ENCODE measurements around the gene PRKAG2. TPM values are rescaled to one million over a fixed set of nuclear protein-coding genes. Genes with fewer than 3 reads are reported as not detected.

The PRKAG2 gene
- total RNA-seq, 1 donor from 2014 or later: 130 TPM

DNA sequence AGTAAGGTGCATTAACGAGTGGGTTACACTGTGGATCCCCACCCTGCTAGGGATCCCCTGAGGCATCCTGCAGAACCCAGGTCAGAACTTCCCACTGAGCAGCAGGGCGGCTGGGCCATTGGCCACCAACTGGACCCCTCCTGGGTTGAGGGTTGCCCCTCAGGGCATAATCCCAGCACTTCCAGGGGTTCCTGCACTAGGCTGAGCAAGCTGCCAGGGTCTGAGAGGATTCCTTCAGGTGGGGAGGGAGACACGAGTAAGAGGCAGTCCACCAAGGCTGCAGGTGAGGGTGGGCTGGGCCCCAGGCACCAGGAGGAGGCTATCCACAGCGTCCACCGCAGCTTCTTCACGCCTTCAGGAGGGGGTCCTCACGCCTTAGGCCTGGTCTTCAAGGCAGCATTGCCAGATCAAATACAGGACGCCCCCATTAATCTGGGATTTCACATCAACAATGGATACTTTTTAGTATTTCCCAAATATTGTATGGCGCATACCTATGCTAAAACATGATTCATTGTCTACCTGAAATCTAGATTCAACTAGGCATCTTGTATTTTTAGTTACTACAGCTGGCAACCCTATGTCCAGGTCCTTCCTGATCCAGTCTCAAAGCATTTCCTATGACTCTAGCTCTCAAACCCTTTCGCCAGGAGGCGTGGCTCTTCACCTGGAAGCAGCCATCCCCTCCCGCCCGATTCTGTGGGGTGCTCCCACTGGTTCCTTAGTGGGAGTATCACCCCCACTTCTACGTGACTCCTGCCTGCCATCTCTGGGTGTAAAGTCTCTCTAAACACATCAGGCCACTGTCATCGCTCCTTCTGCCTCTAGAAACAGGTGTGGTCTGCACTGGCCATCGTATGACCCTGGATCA lies 4.1 kb downstream of the PRKAG2 start:
- no peaks in the 10 kb centered on the region for H3K36me3 ChIP-seq
- peak; percentile 14 for DNase-seq
- peaks cover 87% of the 10 kb centered on the region for H3K4me1 ChIP-seq
- TF ChIP-seq, protein P1, sequence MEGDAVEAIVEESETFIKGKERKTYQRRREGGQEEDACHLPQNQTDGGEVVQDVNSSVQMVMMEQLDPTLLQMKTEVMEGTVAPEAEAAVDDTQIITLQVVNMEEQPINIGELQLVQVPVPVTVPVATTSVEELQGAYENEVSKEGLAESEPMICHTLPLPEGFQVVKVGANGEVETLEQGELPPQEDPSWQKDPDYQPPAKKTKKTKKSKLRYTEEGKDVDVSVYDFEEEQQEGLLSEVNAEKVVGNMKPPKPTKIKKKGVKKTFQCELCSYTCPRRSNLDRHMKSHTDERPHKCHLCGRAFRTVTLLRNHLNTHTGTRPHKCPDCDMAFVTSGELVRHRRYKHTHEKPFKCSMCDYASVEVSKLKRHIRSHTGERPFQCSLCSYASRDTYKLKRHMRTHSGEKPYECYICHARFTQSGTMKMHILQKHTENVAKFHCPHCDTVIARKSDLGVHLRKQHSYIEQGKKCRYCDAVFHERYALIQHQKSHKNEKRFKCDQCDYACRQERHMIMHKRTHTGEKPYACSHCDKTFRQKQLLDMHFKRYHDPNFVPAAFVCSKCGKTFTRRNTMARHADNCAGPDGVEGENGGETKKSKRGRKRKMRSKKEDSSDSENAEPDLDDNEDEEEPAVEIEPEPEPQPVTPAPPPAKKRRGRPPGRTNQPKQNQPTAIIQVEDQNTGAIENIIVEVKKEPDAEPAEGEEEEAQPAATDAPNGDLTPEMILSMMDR (IDR thresholded peaks at IDR 0.05; ENCODE audit: borderline replicate concordance): no peak
- no peaks in the 10 kb centered on the region for H3K9me3 ChIP-seq (replicated peaks)
- H3K27ac ChIP-seq (replicated peaks): peak overlapping the region; percentile 55
- intact Hi-C loops (cut with micrococcal nuclease): no loop called here
- peaks cover 15% of the 10 kb centered on the region for H3K27me3 ChIP-seq (ENCODE audit: low read depth)
- H3K4me3 ChIP-seq: no peak overlapping the region

DNA sequence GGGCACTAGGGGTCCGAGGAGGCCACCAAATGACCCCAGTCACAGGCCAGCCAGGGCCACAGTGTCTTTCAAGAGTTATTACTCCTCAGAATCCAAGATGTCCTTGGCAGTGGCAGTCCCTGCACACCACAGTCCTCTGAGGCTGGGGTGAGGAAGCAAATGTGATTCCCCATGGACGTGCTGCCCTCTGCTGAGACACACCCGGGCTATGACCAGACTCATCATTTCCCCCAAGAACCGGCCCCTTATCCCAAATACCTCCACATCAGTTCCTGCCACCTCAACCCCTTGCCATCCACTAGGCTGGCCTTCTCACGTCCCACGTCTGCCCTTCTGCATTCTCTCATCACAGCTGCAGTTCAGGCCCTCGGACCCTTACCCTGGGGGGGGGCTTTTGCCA lies 5.0 kb downstream of the PRKAG2 start:
- Histone ChIP-seq H3K27me3 (ENCODE audit: low read depth) (peaks cover 7% of the 10 kb centered on the region), H3K4me3 (no peak overlapping the region), H3K9me3 (replicated peaks) (no peaks in the 10 kb centered on the region), H3K36me3 (no peaks in the 10 kb centered on the region), H3K4me1 (peaks cover 87% of the 10 kb centered on the region), H3K27ac (replicated peaks) (peak overlapping the region; percentile 19)
- TF ChIP-seq, protein P1 (IDR thresholded peaks at IDR 0.05; ENCODE audit: borderline replicate concordance): no peak
- intact Hi-C loops (cut with micrococcal nuclease): no loop called here
- peak; percentile 13 for DNase-seq

DNA sequence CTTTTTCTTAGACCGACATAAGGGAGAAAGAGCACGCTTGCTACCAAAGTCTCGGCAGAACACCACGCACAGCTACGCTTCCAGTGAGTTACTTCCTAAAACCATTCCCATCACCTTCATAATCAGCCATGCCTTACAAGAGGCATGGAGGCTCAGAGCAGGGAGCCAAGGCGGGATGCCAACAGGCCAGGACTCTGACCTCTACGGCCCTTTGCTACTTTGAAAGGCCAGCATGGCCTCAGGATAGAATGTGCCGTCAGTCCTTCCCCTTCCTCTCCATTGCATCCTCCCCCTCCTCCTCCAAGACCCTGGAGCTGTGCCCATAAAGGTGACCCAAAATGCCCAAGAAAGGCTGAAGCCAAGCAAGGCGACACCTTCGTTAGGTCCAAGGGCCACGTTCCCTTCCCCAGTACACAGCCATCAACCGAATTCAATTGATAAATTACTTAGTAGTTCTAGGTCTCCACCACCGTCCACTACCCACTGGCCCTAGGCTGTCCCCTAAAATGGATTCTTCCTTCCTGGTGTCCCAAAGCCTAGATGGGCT lies 5.7 kb downstream of the PRKAG2 start:
- Histone ChIP-seq H3K27ac (replicated peaks) (peak overlapping the region; percentile 52), H3K4me1 (peaks cover 81% of the 10 kb centered on the region), H3K4me3 (no peak overlapping the region), H3K27me3 (ENCODE audit: low read depth) (peaks cover 2% of the 10 kb centered on the region), H3K9me3 (replicated peaks) (no peaks in the 10 kb centered on the region), H3K36me3 (no peaks in the 10 kb centered on the region)
- TF ChIP-seq, protein P1 (IDR thresholded peaks at IDR 0.05; ENCODE audit: borderline replicate concordance): no peak
- intact Hi-C loops (cut with micrococcal nuclease): no loop called here
- DNase-seq: peak; percentile 10

DNA sequence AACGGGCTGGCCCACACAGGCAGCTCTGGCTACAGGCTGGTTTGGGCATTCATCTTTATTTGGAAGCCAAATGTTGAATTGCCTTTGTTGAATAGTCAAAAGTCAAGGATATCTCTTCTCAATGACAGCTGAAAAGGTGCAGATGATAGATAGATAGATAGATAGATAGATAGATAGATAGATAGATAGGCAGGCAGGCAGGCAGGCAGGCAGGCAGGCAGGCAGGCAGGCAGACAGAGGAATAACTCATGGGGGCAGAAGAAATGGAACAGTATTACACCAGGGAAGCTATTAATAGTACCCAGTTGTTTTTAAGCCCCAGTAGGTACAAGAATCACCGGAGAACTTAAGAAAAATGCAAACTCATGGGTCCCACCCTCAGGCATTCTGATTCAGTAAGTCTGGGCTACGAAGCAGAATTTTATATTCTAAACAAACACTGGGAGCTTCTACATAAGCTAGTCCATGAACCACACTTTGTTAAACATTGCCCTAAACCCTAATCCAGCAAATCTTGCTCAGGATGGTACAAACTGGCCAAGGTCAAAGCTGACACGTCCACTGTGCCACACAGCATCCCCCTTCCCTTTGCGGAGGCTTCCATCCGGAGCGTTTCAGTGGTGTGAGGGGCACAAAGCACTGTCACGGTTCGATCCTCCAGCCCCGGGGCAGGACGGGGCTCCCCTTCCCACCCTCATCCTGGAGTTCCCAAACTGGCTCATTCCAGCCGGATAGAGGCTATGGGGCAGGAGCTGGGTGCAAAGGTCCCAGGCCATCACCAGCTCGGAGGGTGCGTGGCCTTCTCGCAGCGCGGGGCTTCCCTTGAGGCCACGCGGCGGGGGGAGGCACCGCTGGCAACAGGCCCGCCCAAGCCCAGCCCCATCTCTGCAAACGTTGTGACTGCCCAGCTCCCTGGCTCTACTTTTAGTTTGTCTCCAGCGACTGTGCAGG lies 6.7 kb downstream of the PRKAG2 start:
- no peaks in the 10 kb centered on the region for H3K27me3 ChIP-seq (ENCODE audit: low read depth)
- no peak overlapping the region for H3K4me3 ChIP-seq
- peak; percentile 12 for DNase-seq
- intact Hi-C loops (cut with micrococcal nuclease): no loop called here
- H3K27ac ChIP-seq (replicated peaks): peak overlapping the region; percentile 91
- H3K36me3 ChIP-seq: no peaks in the 10 kb centered on the region
- H3K4me1 ChIP-seq: peaks cover 73% of the 10 kb centered on the region
- TF ChIP-seq, protein P1 (IDR thresholded peaks at IDR 0.05; ENCODE audit: borderline replicate concordance): no peak
- H3K9me3 ChIP-seq (replicated peaks): no peaks in the 10 kb centered on the region

DNA sequence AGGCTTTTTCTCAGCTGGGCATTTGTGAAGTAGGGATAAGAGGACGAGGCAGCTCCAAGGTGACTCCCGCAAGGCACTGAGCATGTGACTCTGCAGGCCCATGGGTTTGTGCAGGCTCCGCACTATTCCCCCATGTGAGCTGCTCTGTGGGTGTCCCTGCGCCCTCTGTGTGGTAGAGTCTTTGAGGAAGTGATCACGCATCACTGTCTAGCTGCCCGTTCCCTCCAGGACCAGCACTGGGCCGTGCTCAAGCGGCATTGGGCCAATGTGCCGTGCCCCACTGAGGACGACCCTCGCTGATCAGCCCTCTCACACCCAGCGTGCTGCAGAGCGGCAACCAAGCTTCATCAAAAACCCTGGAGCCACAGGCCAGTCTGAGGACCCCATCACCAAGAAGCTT lies 7.5 kb downstream of the PRKAG2 start:
- H3K27ac ChIP-seq (replicated peaks): peak overlapping the region; percentile 91
- H3K27me3 ChIP-seq (ENCODE audit: low read depth): no peaks in the 10 kb centered on the region
- H3K4me1 ChIP-seq: peaks cover 67% of the 10 kb centered on the region
- H3K9me3 ChIP-seq (replicated peaks): no peaks in the 10 kb centered on the region
- intact Hi-C loops (cut with micrococcal nuclease): no loop called here
- H3K36me3 ChIP-seq: no peaks in the 10 kb centered on the region
- H3K4me3 ChIP-seq: peak overlapping the region; percentile 52
- peak; percentile 10 for DNase-seq
- TF ChIP-seq, protein P1 (IDR thresholded peaks at IDR 0.05; ENCODE audit: borderline replicate concordance): no peak
